GM12891 (cell line): Measurements from ENCODE around the gene DDIAS. TPM values are rescaled to one million over a fixed set of nuclear protein-coding genes. Genes with fewer than 3 reads are reported as not detected.
"Not testable (repeated sequence)": the region's sequence is repeated elsewhere in the genome, so short reads cannot be mapped to it uniquely, and the experiment has no call there.

Experiments used
- DNase-seq: peaks from one replicate; pipeline ENCODE4 v3.0.0; 2011; ENCODE audit warnings: low spot score; ENCODE audit not compliant: insufficient read length
- FAIRE-seq: peaks from 2 replicates; lab custom pipeline; 2011; peaks lifted over from hg19 to GRCh38; lab: Jason Lieb, UNC
- PAX5 ChIP-seq: IDR thresholded peaks from 2 replicates; pipeline ENCODE4 v1.6.1; 2011; ENCODE audit warnings: low read length, moderate library complexity, mild to moderate bottlenecking; ENCODE audit not compliant: insufficient read depth, severe bottlenecking
- POLR2A ChIP-seq: IDR thresholded peaks from 2 replicates; pipeline ENCODE4 v1.6.1; 2011; ENCODE audit warnings: low read depth, low read length, control low read depth
- POLR2AphosphoS5 ChIP-seq: IDR thresholded peaks from 2 replicates; pipeline ENCODE4 v1.6.1; 2011; ENCODE audit warnings: low read depth, low read length, control low read depth
- POU2F2 ChIP-seq: IDR thresholded peaks from 2 replicates; pipeline ENCODE4 v1.6.1; 2011; ENCODE audit warnings: low read depth, mild to moderate bottlenecking, control low read depth, low read length, moderate library complexity
- SPI1 ChIP-seq: IDR thresholded peaks from 2 replicates; pipeline ENCODE4 v1.6.1; 2011; ENCODE audit warnings: low read depth, low read length, control low read depth
- TAF1 ChIP-seq: IDR thresholded peaks from 2 replicates; pipeline ENCODE4 v1.6.1; 2011; ENCODE audit warnings: low read depth, low read length, control low read depth
- polyA plus RNA-seq: library from polyadenylated mRNA; unstranded; fragments of >200 nt; gene quantifications from one replicate; pipeline ENCODE4 v1.2.1, GENCODE V29; 2012; ENCODE audit warnings: low read depth, missing spikeins, inconsistent platforms; ENCODE audit not compliant: missing spikeins

DDIAS gene, protein sequence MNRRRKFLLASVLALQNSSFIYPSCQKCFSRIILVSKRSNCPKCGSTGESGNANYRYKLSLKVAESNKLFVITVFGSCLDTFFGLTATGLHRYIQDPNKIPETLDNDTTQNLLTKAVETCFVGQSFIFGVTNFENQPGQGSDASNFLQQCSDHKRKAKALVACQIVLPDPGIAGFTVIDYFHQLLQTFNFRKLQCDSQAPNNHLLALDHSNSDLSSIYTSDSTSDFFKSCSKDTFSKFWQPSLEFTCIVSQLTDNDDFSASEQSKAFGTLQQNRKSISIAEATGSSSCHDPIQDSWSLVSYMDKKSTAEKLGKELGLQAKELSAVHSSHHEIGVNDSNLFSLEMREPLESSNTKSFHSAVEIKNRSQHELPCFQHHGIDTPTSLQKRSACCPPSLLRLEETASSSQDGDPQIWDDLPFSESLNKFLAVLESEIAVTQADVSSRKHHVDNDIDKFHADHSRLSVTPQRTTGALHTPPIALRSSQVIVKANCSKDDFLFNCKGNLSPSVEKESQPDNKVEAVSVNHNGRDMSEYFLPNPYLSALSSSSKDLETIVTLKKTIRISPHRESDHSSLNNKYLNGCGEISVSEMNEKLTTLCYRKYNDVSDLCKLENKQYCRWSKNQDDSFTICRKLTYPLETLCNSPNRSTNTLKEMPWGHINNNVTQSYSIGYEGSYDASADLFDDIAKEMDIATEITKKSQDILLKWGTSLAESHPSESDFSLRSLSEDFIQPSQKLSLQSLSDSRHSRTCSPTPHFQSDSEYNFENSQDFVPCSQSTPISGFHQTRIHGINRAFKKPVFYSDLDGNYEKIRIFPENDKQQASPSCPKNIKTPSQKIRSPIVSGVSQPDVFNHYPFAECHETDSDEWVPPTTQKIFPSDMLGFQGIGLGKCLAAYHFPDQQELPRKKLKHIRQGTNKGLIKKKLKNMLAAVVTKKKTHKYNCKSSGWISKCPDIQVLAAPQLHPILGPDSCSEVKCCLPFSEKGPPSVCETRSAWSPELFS
- 2.9 TPM for polyA plus RNA-seq

- no peak for TF ChIP-seq SPI1
- TF ChIP-seq POLR2A: peak; percentile 58
- TF ChIP-seq POLR2AphosphoS5: peak; percentile 52; the same call in 1 of the 2 replicates
- TF ChIP-seq TAF1: 0 out of 2 replicates have a peak, but pooled peaks have one; percentile 37
- FAIRE-seq (peak; percentile 93), DNase-seq (peak; percentile 58)
Measured at GRCh38 chr11:82901165-82901921, at the start of gene DDIAS. DDIAS (plus strand) TSS chr11:82901736; CDS start chr11:82914739, 13,003 bp downstream.

GRCh38 chr11:82854242-82854641, 47.3 kb upstream of the DDIAS start:
- TF ChIP-seq SPI1: no peak
- no peak for TF ChIP-seq POLR2A
- TF ChIP-seq POU2F2: no peak
- no peak for TF ChIP-seq POLR2AphosphoS5
- no peak for TF ChIP-seq PAX5
- TF ChIP-seq TAF1: no peak
- FAIRE-seq: no peak
- no peak for DNase-seq

- FAIRE-seq, DNase-seq: not testable (repeated sequence)
Measured at GRCh38 chr11:82854916-82855315, 46.6 kb upstream of the DDIAS start.

GRCh38 chr11:82855616-82856015, 45.9 kb upstream of the DDIAS start:
- no peak for DNase-seq
- no peak for FAIRE-seq
- TF ChIP-seq SPI1: no peak

DNA sequence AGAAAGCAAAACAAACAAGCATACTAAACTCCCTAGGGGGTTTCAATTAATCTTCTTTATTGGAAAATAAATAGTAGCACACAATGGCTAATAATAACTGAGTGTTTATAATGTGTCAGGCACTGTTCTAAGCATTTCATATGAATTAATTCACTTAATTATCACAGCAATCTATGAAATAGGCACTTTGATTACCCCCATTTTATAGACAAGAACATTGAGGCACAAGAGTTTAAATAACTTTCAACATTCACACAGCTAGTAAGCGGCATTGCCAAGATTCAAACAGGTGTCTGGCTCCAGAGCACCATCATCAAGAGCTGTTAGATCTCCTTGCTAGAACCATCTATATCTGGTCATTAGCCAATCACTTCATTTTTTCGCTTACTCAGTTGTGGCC, 44.4 kb upstream of the DDIAS start:
- FAIRE-seq (no peak), DNase-seq (no peak)
- TF ChIP-seq TAF1: no peak
- no peak for TF ChIP-seq PAX5

DNA sequence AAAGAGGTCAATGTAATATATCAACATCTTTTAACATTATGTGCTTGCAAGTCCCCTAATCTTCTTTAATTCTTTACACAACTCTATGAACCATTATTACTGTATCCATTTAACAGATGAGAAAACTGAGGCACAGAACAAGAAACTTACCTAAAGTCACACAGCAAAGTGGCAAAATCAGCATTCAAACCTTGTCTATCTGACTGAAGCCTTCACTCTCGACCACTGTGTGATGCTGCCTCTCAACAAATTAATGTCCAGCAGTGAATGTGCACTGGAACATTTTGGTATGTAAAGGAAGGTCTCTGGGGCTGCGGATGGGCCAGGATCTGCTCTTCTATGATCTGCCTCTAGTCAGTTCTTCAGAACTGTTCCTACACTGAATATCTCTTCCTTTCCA, 43.4 kb upstream of the DDIAS start:
- FAIRE-seq: no peak
- TF ChIP-seq SPI1 (no peak), POLR2A (no peak), PAX5 (no peak), POU2F2 (no peak), TAF1 (no peak), POLR2AphosphoS5 (no peak)
- DNase-seq: no peak

- DNase-seq (no peak), FAIRE-seq (no peak)
- TF ChIP-seq PAX5 (no peak), TAF1 (no peak), POLR2AphosphoS5 (no peak), SPI1 (no peak), POLR2A (no peak), POU2F2 (no peak)
Measured at GRCh38 chr11:82858556-82859091, 42.9 kb upstream of the DDIAS start.

GRCh38 chr11:82859750-82860149, 41.8 kb upstream of the DDIAS start:
- FAIRE-seq: no peak
- no peak for DNase-seq
- TF ChIP-seq TAF1 (no peak), POLR2AphosphoS5 (no peak), SPI1 (no peak), POLR2A (no peak), POU2F2 (no peak), PAX5 (no peak)

DNA sequence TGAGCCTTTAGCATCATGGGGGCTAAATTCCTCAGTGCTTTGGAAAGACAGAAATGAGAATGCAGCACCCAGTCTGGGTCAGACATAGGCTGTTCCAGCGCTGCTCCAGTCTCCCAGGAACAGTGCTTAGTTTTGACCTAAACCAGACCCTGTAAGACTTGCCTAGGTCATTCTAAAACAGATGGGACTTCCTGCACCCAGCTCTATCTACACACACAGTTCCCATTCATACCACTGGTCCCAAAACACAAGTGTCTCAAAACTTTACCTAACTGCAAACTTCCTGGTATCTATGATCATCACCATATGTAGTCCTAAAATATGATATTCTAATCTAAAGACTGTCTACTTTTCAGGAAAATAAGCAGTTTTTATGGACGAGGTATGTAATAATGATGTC, 39.2 kb upstream of the DDIAS start:
- DNase-seq: no peak
- no peak for TF ChIP-seq TAF1
- TF ChIP-seq POU2F2: no peak
- TF ChIP-seq SPI1: no peak
- TF ChIP-seq PAX5: no peak
- TF ChIP-seq POLR2A: no peak
- no peak for TF ChIP-seq POLR2AphosphoS5
- no peak for FAIRE-seq
